GM21576 (cell line): ENCODE measurements around the gene SPI1.
"Not testable (repeated sequence)": the region's sequence is repeated elsewhere in the genome, so short reads cannot be mapped to it uniquely, and the experiment has no call there.

Experiments used
- ATAC-seq: cut with Tn5 transposase; IDR thresholded peaks from one replicate; pipeline ENCODE4 v1.9.1; 2021; ENCODE audit warnings: mild to moderate bottlenecking, moderate library complexity; ENCODE audit not compliant: unreplicated experiment

Gene SPI1

GRCh38 chr11:47328449-47329390 is 49.6 kb downstream of the SPI1 start:
- ATAC-seq = no peak

- ATAC-seq = no peak
Observed at GRCh38 chr11:47327949-47328348, 50.4 kb downstream of the SPI1 start.

GRCh38 chr11:47327025-47327424 is 51.3 kb downstream of the SPI1 start:
- ATAC-seq = no peak

GRCh38 chr11:47326198-47326597 is 52.1 kb downstream of the SPI1 start:
- no peak for ATAC-seq

- no peak for ATAC-seq
Observed at GRCh38 chr11:47325271-47326041, 52.9 kb downstream of the SPI1 start.

- no peak for ATAC-seq
Observed at GRCh38 chr11:47324520-47324919, 53.8 kb downstream of the SPI1 start.

- ATAC-seq = no peak
Observed at GRCh38 chr11:47318166-47318565, 60.2 kb downstream of the SPI1 start.

- ATAC-seq = peak; percentile 50
Observed at GRCh38 chr11:47317064-47317828, 61.1 kb downstream of the SPI1 start.

- ATAC-seq = not testable (repeated sequence)
Observed at GRCh38 chr11:47316501-47316900, 61.8 kb downstream of the SPI1 start.

GRCh38 chr11:47314992-47315391 is 63.4 kb downstream of the SPI1 start:
- ATAC-seq = no peak

- ATAC-seq = no peak
Observed at GRCh38 chr11:47308050-47308823, 70.1 kb downstream of the SPI1 start.

- no peak for ATAC-seq
Observed at GRCh38 chr11:47306484-47306844, 71.9 kb downstream of the SPI1 start.

- ATAC-seq = no peak
Observed at GRCh38 chr11:47305734-47306483, 72.4 kb downstream of the SPI1 start.
